Measurements from ENCODE around the gene G3BP1.
"Not testable (repeated sequence)": the region's sequence is repeated elsewhere in the genome, so short reads cannot be mapped to it uniquely, and the experiment has no call there.

G3BP1 gene

DNA sequence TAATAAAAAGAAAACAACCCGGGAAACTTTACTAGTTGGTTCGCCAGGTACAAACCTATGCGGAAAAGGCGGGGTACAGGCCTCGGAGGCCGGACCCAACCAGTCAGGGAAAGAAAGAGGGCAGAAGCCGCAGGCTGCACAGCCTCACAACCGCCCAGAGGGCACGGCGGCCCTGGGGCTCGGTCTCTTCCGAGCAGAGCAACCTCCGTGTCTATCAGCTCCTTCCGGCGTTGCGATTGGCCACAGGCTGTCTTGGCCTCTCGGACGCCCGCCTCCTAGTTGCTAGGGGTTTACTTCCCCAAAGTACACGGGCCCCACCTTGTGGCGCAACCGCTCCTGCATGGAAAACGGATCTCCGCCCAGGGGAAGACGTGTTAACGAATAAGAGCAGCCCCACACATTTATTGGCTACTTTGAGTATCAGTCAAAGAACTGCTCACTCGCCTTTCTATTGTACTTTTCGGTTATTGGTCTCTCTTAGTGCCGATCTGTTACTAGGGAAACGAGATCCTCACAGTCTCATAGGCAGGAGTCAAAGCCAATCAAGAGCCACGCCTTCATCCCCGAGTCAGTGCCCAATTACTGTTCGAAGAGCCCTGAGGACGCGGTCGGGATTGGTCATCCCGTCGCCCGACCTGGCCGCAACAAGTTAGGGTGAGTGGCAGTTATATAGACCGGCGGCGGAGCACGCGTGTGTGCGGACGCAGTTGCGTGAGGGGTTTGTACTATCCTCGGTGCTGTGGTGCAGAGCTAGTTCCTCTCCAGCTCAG is at the start of gene G3BP1:
Gene G3BP1, plus strand, starts transcription at position 696 of the 770 bp plus-strand sequence. CDS start 14,667 bp downstream, outside the sequence.
- Histone ChIP-seq H3K4me1 (ENCODE audit: insufficient read depth, low read length, poor library complexity, severe bottlenecking) (peaks cover 44% of the 10 kb centered on the region), H2AFZ (ENCODE audit: low read length) (peak within 1 kb of the TSS; percentile 71), H3K27me3 (ENCODE audit: insufficient read depth, low read length, poor library complexity, severe bottlenecking) (peaks cover 7% of the 10 kb centered on the region), H3K36me3 (ENCODE audit: insufficient read depth, low read length) (no peaks in the 10 kb centered on the region), H3K9me3 (ENCODE audit: insufficient read depth, low read depth, low read length) (no peaks in the 10 kb centered on the region), H4K20me1 (ENCODE audit: insufficient read depth, low read length, poor library complexity, severe bottlenecking) (peaks cover 43% of the 10 kb centered on the region), H3K79me2 (ENCODE audit: insufficient read depth, low read length) (peaks cover 61% of the 10 kb centered on the region), H3K9me2 (replicated peaks; ENCODE audit: low read depth, low read length) (no peaks in the 10 kb centered on the region), H3K4me2 (ENCODE audit: low read depth, low read length, poor library complexity, severe bottlenecking) (peak within 1 kb of the TSS; percentile 95), H3K9ac (ENCODE audit: low read depth, low read length, poor library complexity, severe bottlenecking) (peak within 1 kb of the TSS; percentile 97), H3K4me3 (ENCODE audit: low read length, poor library complexity, severe bottlenecking) (peak within 1 kb of the TSS; percentile 92), H3F3A (ENCODE audit: low read depth) (no peaks in the 10 kb centered on the region)
- TF ChIP-seq, protein P1, sequence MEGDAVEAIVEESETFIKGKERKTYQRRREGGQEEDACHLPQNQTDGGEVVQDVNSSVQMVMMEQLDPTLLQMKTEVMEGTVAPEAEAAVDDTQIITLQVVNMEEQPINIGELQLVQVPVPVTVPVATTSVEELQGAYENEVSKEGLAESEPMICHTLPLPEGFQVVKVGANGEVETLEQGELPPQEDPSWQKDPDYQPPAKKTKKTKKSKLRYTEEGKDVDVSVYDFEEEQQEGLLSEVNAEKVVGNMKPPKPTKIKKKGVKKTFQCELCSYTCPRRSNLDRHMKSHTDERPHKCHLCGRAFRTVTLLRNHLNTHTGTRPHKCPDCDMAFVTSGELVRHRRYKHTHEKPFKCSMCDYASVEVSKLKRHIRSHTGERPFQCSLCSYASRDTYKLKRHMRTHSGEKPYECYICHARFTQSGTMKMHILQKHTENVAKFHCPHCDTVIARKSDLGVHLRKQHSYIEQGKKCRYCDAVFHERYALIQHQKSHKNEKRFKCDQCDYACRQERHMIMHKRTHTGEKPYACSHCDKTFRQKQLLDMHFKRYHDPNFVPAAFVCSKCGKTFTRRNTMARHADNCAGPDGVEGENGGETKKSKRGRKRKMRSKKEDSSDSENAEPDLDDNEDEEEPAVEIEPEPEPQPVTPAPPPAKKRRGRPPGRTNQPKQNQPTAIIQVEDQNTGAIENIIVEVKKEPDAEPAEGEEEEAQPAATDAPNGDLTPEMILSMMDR (conservative IDR thresholded peaks at IDR 0.05; ENCODE audit: low read length): no peak
- no peak for TF ChIP-seq EZH2phosphoT487 (IDR thresholded peaks at IDR 0.05; ENCODE audit: borderline replicate concordance)

DNA sequence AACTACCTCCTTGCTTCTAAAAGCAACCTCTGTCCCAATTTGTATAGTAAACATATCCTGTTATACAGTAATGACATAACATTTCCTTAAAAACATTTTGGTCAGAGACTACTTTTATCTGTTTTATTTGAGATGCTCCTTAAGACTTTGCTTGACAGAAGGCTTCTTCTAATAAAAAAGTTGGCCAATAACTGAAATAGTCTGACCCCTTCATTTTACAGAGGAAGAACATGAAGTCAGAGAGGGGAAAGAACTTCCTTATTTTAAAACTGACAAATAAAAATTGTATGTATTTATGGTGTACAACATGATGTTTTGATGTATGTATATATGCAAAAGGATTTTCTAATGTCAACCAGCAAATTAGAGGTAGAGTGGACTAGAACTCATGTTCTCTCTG is 49.2 kb upstream of the G3BP1 start:
- Histone ChIP-seq H3K9ac (ENCODE audit: low read depth, low read length, poor library complexity, severe bottlenecking) (no peak overlapping the region), H3K79me2 (ENCODE audit: insufficient read depth, low read length) (no peaks in the 10 kb centered on the region), H3K4me2 (ENCODE audit: low read depth, low read length, poor library complexity, severe bottlenecking) (no peak overlapping the region), H3K4me3 (ENCODE audit: low read length, poor library complexity, severe bottlenecking) (no peak overlapping the region), H3K36me3 (ENCODE audit: insufficient read depth, low read length) (no peaks in the 10 kb centered on the region), H3K27me3 (ENCODE audit: insufficient read depth, low read length, poor library complexity, severe bottlenecking) (no peaks in the 10 kb centered on the region), H3K9me2 (replicated peaks; ENCODE audit: low read depth, low read length) (no peaks in the 10 kb centered on the region), H2AFZ (ENCODE audit: low read length) (no peak overlapping the region), H3F3A (ENCODE audit: low read depth) (no peaks in the 10 kb centered on the region), H4K20me1 (ENCODE audit: insufficient read depth, low read length, poor library complexity, severe bottlenecking) (no peaks in the 10 kb centered on the region), H3K4me1 (ENCODE audit: insufficient read depth, low read length, poor library complexity, severe bottlenecking) (peaks cover 7% of the 10 kb centered on the region), H3K9me3 (ENCODE audit: insufficient read depth, low read depth, low read length) (no peaks in the 10 kb centered on the region)
- TF ChIP-seq EZH2phosphoT487 (IDR thresholded peaks at IDR 0.05; ENCODE audit: borderline replicate concordance): no peak
- TF ChIP-seq, protein P1 (conservative IDR thresholded peaks at IDR 0.05; ENCODE audit: low read length): no peak

DNA sequence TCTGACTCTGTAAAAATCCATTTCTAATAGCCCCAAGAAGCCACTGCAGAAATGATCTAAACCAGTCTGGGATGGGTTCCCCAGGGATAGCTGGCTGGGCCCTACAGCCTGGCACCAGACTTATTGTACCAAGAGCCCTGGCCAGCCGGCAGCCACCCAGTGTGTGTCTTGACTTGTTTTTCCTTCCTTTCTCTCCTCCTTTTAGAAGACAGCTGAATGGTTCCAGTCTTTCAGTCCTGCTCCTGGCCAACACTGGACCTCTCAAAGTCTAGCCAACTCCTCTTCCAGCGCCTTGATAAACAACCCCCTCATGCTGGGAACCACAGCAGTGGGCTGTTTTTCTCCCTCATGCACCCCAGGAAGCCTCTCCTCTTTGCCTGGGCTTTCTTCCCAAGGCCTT is 47.4 kb upstream of the G3BP1 start:
- H3K27me3 ChIP-seq (ENCODE audit: insufficient read depth, low read length, poor library complexity, severe bottlenecking): no peaks in the 10 kb centered on the region
- no peak overlapping the region for H3K4me3 ChIP-seq (ENCODE audit: low read length, poor library complexity, severe bottlenecking)
- no peaks in the 10 kb centered on the region for H3K9me2 ChIP-seq (replicated peaks; ENCODE audit: low read depth, low read length)
- H3K4me2 ChIP-seq (ENCODE audit: low read depth, low read length, poor library complexity, severe bottlenecking): no peak overlapping the region
- H3F3A ChIP-seq (ENCODE audit: low read depth): no peaks in the 10 kb centered on the region
- H2AFZ ChIP-seq (ENCODE audit: low read length): no peak overlapping the region
- H3K36me3 ChIP-seq (ENCODE audit: insufficient read depth, low read length): no peaks in the 10 kb centered on the region
- peaks cover 7% of the 10 kb centered on the region for H3K4me1 ChIP-seq (ENCODE audit: insufficient read depth, low read length, poor library complexity, severe bottlenecking)
- no peaks in the 10 kb centered on the region for H3K9me3 ChIP-seq (ENCODE audit: insufficient read depth, low read depth, low read length)
- TF ChIP-seq, protein P1 (conservative IDR thresholded peaks at IDR 0.05; ENCODE audit: low read length): no peak
- no peak for TF ChIP-seq EZH2phosphoT487 (IDR thresholded peaks at IDR 0.05; ENCODE audit: borderline replicate concordance)
- no peaks in the 10 kb centered on the region for H3K79me2 ChIP-seq (ENCODE audit: insufficient read depth, low read length)
- H3K9ac ChIP-seq (ENCODE audit: low read depth, low read length, poor library complexity, severe bottlenecking): no peak overlapping the region
- H4K20me1 ChIP-seq (ENCODE audit: insufficient read depth, low read length, poor library complexity, severe bottlenecking): no peaks in the 10 kb centered on the region

DNA sequence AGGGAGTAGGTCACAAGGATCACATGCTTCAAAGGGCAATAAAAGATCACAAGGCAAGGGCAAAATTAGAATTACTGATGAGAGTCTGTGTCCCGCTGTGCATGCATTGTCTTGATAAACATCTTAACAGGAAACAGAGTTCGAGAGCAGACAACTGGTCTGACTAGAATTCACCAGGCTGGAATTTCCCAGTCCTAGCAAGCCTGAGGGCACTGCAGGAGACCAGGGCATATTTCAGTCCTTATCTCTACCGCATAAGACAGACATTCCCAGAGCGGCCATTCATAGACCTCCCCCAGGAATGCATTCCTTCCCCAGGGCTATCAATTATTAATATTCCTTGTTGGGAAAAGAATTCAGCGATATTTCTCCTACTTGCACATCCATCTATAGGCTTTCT is 42.2 kb upstream of the G3BP1 start:
- H3K36me3 ChIP-seq (ENCODE audit: insufficient read depth, low read length); H3K9me2 ChIP-seq (replicated peaks; ENCODE audit: low read depth, low read length); H4K20me1 ChIP-seq (ENCODE audit: insufficient read depth, low read length, poor library complexity, severe bottlenecking); H3K9ac ChIP-seq (ENCODE audit: low read depth, low read length, poor library complexity, severe bottlenecking); H3K4me3 ChIP-seq (ENCODE audit: low read length, poor library complexity, severe bottlenecking); H2AFZ ChIP-seq (ENCODE audit: low read length); H3K27me3 ChIP-seq (ENCODE audit: insufficient read depth, low read length, poor library complexity, severe bottlenecking); H3K9me3 ChIP-seq (ENCODE audit: insufficient read depth, low read depth, low read length); H3K4me1 ChIP-seq (ENCODE audit: insufficient read depth, low read length, poor library complexity, severe bottlenecking); H3F3A ChIP-seq (ENCODE audit: low read depth); H3K4me2 ChIP-seq (ENCODE audit: low read depth, low read length, poor library complexity, severe bottlenecking); H3K79me2 ChIP-seq (ENCODE audit: insufficient read depth, low read length): not testable (repeated sequence)

All from Loucy (cell line).